Lower leg skin (tissue), 3 donors: ENCODE measurements around the gene DDX55.

ENCODE experiments used
- CTCF ChIP-seq, 3 donors: fragments of 450-650 bp; IDR thresholded peaks; one replicate each; pipeline ENCODE4 v1.5.1; 2016; ENCODE audit warnings: antibody characterized with exemption in 3 of 3, mild to moderate bottlenecking in 3 of 3, moderate library complexity in 2 of 3
- POLR2A ChIP-seq, 2 donors: fragments of 450-650 bp; IDR thresholded peaks; one replicate each; pipeline ENCODE4 v1.6.1; 2016 to 2017; ENCODE audit warnings: antibody characterized with exemption in 2 of 2, mild to moderate bottlenecking in 1 of 2, moderate library complexity in 1 of 2

- TF ChIP-seq CTCF (IDR thresholded peaks at IDR 0.05) (no peak), POLR2A (IDR thresholded peaks at IDR 0.05) (no peak)
Observed at GRCh38 chr12:123656392-123656791, 54.5 kb downstream of the DDX55 start.
